Activated T-cell treated with anti-CD3 and anti-CD28 coated beads, Interleukin-2, amount 50 U/mL, for 4 hours (primary cell): ENCODE results near the gene FAM114A2. TPM values are rescaled to one million over a fixed set of nuclear protein-coding genes. Genes with fewer than 3 reads are reported as not detected.
A peak's percentile ranks its signal among the peaks of the same experiment; 100 is the strongest.

ENCODE experiments used
- ATAC-seq, 2 donors: fragments of 200-7000 bp; cut with Tn5 transposase; one replicate each; pipeline ENCODE4 v1.10.0; 2021
- DNase-seq: peaks from one replicate; pipeline ENCODE4 v3.0.0-alpha.2; 2020
- H3K27me3 Mint-ChIP-seq: one replicate; pipeline ENCODE4 v1.8.0; 2021; ENCODE audit warnings: low read depth, mixed read lengths
- H3K36me3 Mint-ChIP-seq: one replicate; pipeline ENCODE4 v1.8.0; 2022; ENCODE audit warnings: mixed read lengths; ENCODE audit not compliant: insufficient read depth
- H3K4me1 Mint-ChIP-seq: one replicate; pipeline ENCODE4 v1.8.0; 2021; ENCODE audit warnings: low read depth, mixed read lengths
- H3K4me3 Mint-ChIP-seq: one replicate; pipeline ENCODE4 v1.8.0; 2021; ENCODE audit warnings: mild to moderate bottlenecking, moderate library complexity, mixed read lengths
- H3K9me3 Mint-ChIP-seq: one replicate; pipeline ENCODE4 v1.8.0; 2021; ENCODE audit warnings: mixed read lengths
- total RNA-seq, 3 donors: library from RNA; stranded (reverse); gene quantifications; one replicate each; pipeline ENCODE4 v1.2.1, GENCODE V29; 2021

The FAM114A2 gene
- total RNA-seq, 3 donors from 2014 or later: 21.7 to 25.6 (median 24.3) TPM

- H3K27me3 Mint-ChIP-seq: peaks cover 5% of the 10 kb centered on the region
- H3K4me1 Mint-ChIP-seq: peaks cover 10% of the 10 kb centered on the region
- ATAC-seq (peak; percentile 23 to 41), DNase-seq (no peak)
- H3K4me3 Mint-ChIP-seq: no peak overlapping the region
- H3K9me3 Mint-ChIP-seq: no peaks in the 10 kb centered on the region
- no peaks in the 10 kb centered on the region for H3K36me3 Mint-ChIP-seq
Measured at GRCh38 chr5:153960269-153961215, 78.2 kb downstream of the FAM114A2 start.

DNA sequence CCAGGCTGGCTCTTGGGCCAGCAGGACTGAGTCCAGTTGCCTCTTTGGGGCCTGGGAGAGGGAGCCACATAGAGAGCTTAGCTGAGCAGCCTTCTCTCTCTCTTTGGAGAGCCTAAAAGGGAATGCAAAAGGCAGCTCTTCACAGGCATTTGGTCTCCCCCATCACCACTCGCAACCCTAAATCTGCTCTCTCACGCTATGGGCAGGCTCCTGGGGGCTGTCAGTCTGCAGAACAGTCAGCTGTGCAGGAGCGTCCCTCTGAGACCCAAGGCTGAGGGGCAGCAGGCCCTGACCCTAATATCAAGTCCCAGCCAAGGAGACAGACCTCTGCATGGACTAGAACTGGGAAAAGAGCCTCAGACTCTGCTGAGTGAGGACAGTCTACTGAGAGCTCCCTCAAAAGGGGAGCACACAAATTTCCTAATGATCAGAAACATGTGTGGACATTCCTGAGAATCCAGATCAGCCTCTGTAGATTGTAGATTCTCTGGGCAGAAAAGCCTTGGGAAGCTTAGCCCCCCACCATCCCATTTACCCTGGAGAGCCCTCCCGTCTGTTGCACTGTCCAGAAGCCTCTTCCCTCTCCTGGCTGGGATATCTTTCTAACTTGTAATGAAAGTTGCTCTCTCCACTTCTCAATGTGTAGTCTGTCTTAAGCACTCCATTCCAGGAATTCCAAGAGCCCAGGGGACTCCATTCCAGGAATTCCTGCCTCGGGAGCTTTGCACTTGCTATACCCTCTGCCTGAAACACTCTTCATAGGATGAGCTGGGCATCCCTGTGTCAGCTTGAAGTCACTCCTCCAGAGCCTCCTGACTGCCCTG, 79.4 kb downstream of the FAM114A2 start:
- Mint-ChIP-seq H3K36me3 (no peaks in the 10 kb centered on the region), H3K9me3 (no peaks in the 10 kb centered on the region), H3K4me3 (no peak overlapping the region), H3K27me3 (peaks cover 2% of the 10 kb centered on the region), H3K4me1 (peaks cover 10% of the 10 kb centered on the region)
- ATAC-seq (no peak), DNase-seq (no peak)

- Mint-ChIP-seq H3K4me1 (peaks cover 10% of the 10 kb centered on the region), H3K4me3 (no peak overlapping the region), H3K9me3 (no peaks in the 10 kb centered on the region), H3K36me3 (no peaks in the 10 kb centered on the region), H3K27me3 (peaks cover 2% of the 10 kb centered on the region)
- no peak for DNase-seq
- ATAC-seq: no peak
Measured at GRCh38 chr5:153957205-153957604, 81.5 kb downstream of the FAM114A2 start.

DNA sequence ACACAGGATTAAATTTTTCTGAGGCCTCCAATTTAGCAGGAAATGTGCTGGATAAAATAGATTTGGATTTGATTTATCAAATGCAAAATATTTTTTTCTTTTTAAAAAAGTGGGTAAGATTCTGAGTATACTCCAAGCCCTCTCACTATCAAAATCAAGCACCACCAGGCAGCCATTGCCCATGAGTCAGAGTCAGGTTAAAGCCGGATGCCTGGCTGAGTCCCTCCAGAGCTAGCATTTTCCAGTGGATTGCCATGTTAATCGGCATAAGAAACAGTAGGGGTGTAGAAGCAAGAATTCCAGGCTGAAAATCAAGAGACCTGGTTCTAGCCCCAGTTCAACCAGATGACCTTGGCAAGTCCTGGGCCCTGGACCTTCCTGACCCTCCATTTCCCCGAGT, 85.3 kb downstream of the FAM114A2 start:
- Mint-ChIP-seq H3K27me3 (peaks cover 2% of the 10 kb centered on the region), H3K36me3 (no peaks in the 10 kb centered on the region)
- ATAC-seq: no peak

DNA sequence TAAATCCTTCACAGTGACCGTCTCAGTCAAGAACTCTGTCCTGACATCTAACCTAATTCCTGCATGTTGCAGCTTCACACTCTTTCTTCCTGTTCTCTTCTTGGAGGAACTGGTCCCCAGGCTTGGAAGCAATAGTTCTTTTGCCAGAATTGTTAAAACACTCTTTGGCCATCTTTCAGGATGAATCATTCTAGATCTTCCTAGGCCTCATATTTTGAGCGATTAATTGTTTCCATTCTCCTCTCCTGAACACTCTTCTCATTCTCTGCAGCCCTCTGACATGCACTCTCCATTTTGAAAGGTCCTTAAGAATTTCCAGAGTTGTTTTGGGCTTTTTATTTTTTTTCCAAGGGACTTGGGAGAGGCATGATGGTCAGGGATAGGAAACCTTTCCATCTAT, 85.8 kb downstream of the FAM114A2 start:
- ATAC-seq (no peak), DNase-seq (no peak)
- Mint-ChIP-seq H3K4me3 (no peak overlapping the region), H3K4me1 (no peaks in the 10 kb centered on the region), H3K36me3 (no peaks in the 10 kb centered on the region), H3K27me3 (peaks cover 2% of the 10 kb centered on the region), H3K9me3 (no peaks in the 10 kb centered on the region)

More for the DNA sequence above, 85.3 kb downstream of the FAM114A2 start:
- no peaks in the 10 kb centered on the region for H3K9me3 Mint-ChIP-seq
- DNase-seq: no peak
- H3K4me1 Mint-ChIP-seq: no peaks in the 10 kb centered on the region
- no peak overlapping the region for H3K4me3 Mint-ChIP-seq

DNA sequence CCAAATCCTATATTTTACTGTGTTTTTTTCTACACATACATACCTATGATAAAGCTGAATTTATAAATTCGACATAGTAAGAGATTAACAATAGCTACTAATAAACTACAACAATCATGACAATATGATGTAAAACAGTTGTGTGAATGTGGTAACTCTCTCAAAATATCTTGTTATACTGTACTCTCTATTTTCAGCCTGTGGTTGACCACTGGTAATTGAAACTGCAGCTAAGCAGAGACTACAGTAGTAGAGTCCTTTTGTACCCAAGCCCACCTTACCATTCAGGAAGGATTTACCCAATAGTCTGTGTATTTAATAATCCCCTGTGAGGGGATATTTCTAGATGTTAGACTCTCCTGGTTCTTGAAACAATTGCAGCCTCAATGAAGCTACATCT, 86.7 kb downstream of the FAM114A2 start:
- H3K36me3 Mint-ChIP-seq: no peaks in the 10 kb centered on the region
- ATAC-seq: no peak

GRCh38 chr5:153941265-153941664, 97.4 kb downstream of the FAM114A2 start:
- H3K36me3 Mint-ChIP-seq: no peaks in the 10 kb centered on the region
- peaks cover 39% of the 10 kb centered on the region for H3K9me3 Mint-ChIP-seq
- H3K27me3 Mint-ChIP-seq: peaks cover 2% of the 10 kb centered on the region
- no peak overlapping the region for H3K4me3 Mint-ChIP-seq
- DNase-seq (no peak), ATAC-seq (no peak)
- no peaks in the 10 kb centered on the region for H3K4me1 Mint-ChIP-seq

More for the DNA sequence above, 86.7 kb downstream of the FAM114A2 start:
- no peak for DNase-seq
- no peaks in the 10 kb centered on the region for H3K9me3 Mint-ChIP-seq
- H3K4me3 Mint-ChIP-seq: no peak overlapping the region
- peaks cover 2% of the 10 kb centered on the region for H3K27me3 Mint-ChIP-seq
- H3K4me1 Mint-ChIP-seq: no peaks in the 10 kb centered on the region

Other genes starting within 250 kb of the FAM114A2 start
- gene MFAP3, start 57 bp upstream of the FAM114A2 start, total RNA-seq: 10 to 100 TPM; 10.8 to 17.1 (median 16.0) TPM
- gene GALNT10, start 151.8 kb upstream of the FAM114A2 start, total RNA-seq: 10 to 100 TPM; 26.8 to 34.8 (median 34.6) TPM